Activated CD4-positive, alpha-beta T cell treated with anti-CD3 and anti-CD28 coated beads, Interleukin-2, amount 50 U/mL, for 24 hours (primary cell): ENCODE data around the gene CCRL2.
"Not testable (repeated sequence)": the region's sequence is repeated elsewhere in the genome, so short reads cannot be mapped to it uniquely, and the experiment has no call there.

Source experiments
- DNase-seq, 2 donors: peaks; one replicate each; pipeline ENCODE4 v3.0.0-alpha.2; 2020; ENCODE audit warnings: low read depth in 1 of 2, low spot score in 1 of 2

Gene CCRL2

GRCh38 chr3:46427916-46428833 lies 21.1 kb downstream of the CCRL2 start:
- DNase-seq = no peak

DNA sequence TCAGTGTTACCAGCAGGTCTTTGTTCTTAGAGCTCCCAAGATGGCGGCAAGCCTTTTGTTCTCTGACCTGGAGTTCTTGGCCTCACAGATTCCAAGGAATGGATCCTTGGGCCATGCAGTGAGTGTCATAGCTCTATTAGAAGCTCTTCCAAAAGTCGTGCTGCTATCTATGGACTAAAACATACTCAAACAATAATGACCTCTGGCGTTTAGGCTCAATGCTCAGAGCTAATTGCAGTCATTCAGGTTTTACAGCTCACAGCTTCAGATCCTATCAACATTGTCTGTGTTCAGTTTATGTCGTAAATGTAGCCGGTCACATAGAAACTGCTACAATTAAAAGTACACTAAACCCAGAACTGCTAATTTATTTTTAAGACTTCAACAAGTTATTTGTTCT lies 22.2 kb downstream of the CCRL2 start:
- no peak for DNase-seq

DNA sequence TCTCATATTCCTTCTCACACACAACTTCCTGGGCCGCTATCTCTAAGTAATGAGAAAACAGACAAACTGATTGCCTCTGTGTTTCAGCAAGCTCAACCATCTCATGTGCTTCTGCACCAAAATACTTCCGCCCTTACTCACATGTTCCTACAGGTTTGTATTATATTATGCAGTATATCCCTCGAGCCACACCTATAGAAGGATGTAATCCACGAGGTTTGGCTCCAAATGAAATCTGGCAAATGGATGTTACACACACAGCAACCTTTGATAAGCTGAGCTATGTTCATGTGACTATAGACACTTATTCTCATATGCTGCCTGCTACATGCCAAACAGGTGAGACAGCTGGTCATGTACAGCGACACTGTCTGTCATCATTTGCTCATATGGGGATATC lies 22.6 kb downstream of the CCRL2 start:
- DNase-seq = no peak

DNA sequence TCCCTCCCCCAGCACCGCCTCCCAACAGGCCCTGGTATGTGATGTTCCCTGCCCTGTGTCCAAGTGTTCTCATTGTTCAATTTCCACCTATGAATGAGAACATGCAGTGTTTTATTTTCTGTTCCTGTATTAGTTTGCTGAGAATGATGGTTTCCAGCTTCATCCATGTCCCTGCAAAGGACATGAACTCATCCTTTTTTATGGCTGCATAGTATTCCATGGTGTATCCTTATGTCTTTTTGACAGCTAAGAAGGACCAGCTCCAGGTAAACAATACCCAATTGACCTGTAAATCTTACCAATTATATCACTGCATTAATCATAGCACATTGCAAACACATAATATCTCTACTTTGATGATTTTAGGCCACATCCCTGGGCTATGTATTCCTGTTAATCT lies 23.8 kb downstream of the CCRL2 start:
- DNase-seq = not testable (repeated sequence)

DNA sequence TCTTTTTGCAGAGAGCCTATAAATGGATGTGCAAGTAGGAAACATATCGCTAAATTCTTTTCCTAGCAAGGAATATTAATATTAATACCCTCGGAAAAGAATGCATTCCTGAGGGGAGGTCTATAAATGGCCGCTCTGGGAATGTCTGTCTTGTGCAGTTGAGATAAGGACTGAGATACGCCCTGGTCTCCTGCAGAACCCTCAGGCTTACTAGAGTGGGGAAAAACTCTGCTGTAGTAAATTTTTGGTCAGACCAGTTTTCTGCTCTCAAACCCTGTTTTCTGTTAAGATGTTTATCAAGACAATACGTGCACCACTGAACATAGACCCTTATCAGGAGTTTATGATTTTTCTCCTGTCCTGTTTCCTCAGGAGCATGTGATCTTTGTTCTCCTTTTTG lies 24.8 kb downstream of the CCRL2 start:
- not testable (repeated sequence) for DNase-seq

DNA sequence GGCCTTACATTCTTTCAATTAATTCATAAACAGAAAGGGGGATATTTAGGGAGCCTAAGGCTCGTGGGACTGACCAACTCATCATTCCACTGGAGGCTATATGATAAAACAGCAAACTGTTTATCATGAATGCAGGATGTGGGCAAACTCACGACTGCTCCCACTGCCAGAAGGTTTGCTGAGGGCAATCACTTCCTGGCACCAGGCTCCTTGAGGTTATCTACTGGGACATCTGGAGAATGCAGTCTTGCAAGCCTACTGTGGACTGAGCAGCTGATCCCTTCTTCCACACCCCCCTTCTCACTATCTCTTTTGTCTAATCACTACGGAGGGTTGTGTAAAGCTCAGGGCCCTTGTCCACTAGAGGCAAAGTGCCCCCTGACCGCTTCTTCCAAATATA lies 26.1 kb downstream of the CCRL2 start:
- not testable (repeated sequence) for DNase-seq

DNA sequence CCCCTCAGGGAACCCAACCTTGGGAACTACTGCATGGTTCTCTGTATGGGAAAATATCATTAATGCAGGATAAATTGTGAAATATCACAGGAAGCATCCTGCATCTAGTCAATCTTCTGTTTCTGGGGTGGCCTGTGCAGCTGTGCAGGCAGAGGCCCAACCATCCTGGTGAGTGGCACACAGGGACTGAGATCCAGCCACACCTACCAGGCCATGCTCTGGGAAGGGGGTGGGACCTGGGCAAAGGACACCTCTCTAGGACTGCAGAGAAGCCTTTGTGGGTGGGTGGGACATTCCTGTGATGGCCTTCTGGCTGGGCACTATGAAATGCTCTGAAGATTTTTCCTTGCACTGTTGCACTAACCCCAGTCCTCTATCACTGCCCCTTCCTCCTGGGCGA lies 26.8 kb downstream of the CCRL2 start:
- DNase-seq = no peak

DNA sequence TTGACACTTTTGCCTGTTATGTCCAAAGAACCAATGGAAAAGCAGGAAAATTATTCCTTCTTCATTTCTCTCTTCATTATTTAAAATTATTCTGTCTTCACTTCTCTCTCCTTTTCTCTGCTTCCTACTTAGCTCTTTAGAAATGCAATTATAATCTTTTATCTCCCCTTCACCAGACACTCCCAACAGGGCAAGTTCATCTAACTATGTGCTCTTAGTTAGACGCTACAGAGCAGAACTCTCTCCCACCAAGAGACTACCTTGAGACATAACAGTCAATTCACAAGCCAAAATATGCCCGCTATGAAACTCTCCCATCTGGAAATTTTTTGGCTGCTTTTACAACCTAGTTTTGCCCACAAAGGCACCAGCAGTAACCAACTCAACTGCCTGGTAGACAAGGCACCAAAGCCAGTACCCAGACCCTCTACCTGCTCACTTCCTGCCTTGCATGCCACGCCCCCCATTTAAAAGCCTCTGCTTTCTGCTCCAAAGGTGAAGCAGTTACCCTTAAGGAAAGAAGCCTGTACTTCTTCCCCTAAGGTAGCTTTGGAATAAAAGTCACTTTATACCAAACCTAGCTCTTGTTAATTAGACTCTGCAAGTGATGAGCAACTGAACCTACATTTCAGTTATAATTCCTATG lies 28.1 kb downstream of the CCRL2 start:
- DNase-seq = no peak

GRCh38 chr3:46438831-46439230 lies 31.8 kb downstream of the CCRL2 start:
- DNase-seq = no peak

GRCh38 chr3:46440531-46441294 lies 33.7 kb downstream of the CCRL2 start:
- DNase-seq = peak in 1 of 2 donors; percentile 39

DNA sequence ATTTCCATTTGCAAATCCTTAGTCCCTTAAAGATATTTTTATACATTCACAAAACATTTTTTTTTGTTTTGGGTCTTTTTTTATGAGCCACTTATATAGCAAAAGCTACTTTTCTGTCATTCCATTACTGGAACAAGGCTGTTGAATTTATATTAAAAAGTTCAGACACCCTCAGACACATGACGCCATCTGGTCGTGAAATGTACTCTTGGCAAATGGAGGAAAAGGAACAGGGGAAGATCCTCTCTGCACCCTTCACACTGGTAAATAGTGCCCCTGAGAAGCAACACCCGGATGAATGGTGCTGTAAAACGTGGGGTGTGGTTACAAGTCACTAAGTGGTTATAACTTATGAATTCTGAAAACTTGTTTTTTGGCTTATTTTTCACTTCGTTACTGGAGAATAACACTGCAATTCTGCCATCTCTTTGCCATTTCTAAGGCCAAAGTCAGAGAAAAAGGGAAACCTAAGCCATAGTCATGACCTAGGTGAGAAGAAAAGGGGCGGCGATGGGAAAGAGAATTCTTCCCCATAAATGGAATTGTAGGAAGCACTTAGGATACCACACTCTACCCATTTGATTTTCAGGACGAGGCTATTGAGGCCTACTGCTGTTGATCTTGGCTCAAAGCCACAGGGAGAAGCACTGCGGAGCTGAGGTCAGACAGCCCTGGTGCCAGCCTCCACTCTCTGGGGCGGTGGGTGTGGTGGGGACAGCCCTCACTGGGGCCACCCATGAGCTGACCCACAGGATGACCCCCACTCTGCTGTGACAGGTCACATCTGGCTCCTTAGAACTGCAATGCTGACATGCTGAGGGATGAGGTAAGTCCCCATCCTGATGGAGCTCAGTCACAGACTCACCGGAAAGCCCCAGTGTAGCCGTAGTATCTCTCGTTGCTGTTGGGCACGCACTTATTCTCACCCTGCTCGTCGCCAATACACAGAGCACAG lies 35.8 kb downstream of the CCRL2 start:
- no peak for DNase-seq

DNA sequence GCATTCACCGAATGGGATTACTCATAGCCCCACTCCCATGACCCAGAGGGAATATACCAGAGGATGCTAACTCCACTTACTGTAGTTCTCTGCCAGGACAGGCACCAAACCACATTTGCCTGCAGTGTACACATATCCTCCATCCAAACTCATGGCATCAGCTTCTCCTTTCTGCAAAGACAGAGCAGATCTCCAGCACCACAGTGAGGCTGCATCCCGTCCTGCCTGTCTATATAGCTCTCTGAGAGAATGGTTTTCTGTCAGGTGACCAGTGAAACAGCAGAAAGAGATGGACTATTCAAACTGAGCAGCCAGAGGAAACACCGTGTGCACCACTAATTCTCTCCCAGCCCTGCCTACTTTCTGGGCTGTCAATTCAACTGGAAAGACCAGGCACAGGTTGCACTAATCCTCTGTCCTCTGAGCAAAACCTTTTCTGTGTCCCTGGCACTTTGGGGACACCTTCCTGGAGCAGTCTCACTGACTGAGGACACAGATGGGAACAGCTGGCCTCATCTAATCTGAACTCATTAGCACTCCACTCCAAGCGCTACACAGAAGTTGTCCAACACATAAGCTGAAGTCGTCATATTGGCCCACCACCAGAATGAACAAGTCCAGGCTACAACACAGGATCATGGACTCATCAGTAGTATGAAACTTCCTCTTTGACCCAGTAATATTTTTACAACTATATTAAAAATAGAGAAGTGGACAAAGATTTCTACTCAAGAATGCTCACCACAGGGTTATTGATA lies 40.3 kb downstream of the CCRL2 start:
- DNase-seq = no peak

DNA sequence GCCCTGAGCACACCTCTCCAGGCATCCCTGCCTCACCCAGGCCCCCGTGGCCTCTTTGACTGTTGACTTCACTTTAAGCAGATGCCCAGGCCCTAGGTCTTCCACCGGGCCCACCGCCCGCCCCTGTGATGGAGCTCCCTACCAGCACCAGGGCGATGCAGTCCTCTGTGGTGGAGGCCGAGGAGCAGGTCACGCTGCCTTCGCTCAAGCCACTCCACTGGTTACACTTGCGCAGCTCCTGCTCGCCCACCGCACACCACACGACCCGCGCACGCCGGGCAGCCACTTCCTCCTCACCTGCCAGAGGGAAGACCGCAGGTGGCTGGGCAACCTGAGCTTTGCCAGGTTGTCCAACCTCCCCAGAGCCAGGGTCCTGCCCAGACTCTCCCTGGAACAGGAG lies 41.7 kb downstream of the CCRL2 start:
- DNase-seq = no peak

DNA sequence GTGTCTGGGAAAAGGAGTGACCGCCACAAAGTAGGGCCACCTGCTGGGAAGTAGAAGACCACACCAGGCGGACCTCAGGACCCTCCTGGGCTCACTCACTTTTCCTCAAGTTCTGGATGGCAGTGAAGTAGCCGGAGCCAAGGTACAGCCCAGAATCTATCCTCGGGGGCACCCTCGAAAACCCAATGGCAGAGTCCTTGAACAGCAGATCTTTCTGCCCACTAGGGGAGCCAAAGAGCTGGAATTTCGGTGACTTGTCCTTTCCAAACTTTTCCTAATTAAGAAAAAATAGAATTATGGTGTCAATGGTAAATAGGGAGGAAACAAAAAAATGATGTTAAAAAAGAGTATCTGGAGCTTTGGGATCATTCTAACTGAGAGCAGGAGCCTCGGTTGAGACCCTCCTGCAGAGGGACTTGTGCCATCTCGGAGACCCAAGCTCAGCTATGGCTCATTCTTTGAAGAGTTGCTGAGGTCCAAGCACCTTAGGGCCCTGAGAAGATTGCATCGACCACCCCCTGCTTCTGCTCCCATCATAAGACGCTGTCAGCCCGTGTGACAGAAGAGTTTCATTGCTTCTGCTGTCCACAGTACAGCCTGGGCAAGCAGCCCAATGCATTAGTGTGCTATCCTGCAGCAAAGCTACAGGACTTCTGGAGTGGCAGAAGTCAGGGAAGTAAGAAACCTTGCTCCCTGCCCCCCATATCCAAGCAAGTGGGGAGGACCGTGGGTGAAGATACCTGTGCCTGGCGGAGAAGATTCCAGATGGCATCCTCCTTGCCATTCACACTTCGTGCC lies 42.9 kb downstream of the CCRL2 start:
- DNase-seq = no peak

DNA sequence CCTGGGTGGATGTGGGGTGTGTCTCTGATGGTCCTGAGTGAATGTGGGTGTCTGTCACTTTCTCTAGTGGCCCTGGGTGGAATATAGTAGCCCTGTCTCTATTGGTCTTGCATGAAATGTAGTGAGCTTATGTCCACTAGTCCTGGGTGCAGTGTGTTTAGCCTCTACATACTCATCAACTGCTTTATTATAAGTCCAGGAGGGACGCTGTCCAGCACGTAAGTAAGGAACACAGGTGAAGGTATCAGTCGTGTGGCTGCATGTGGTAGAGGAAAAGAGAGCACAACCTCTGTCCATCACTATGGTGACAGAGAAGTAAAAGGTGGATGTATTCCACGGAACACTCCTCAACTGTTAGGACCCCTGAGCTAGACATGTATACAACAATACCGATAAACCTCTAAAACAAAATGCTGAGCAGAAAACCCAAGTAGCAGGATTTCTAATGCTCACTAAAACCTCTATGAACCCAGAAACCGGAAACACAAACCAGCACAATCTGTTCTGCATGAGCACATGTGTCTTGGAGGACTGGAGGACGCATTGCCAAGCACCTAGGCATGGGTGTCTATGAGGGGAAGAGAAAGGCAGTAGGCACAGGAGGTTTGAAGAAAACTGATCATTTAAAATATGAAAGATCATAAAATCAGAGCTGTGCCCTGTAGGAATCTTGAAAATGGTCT lies 46.6 kb downstream of the CCRL2 start:
- no peak for DNase-seq

DNA sequence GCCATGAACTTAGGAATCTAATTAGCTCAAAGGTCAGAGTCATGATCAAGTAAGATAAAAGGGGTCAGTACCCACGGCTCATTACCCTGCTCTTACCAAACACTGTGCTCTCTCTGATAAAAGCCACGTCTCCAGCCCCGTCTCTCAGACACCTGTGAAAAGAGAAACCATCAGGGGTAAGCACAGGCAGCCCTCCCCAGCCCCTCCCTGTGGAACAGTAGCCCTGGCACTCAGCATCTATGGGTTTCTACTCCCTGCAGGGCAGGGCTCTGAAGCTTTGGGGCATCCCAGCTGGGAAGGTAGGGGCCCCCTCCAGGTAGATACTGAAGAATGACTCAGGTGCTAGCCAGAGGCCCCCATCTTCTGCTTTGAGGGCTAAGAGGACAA lies 47.1 kb downstream of the CCRL2 start:
- no peak for DNase-seq

GRCh38 chr3:46454606-46455005 lies 47.5 kb downstream of the CCRL2 start:
- no peak for DNase-seq

- no peak for DNase-seq
Observed at GRCh38 chr3:46455231-46456115, 48.4 kb downstream of the CCRL2 start.
